IMR-90 (cell line): ENCODE measurements around the gene CROCC2. TPM values are rescaled to one million over a fixed set of nuclear protein-coding genes. Genes with fewer than 3 reads are reported as not detected.

Experiments
- ATAC-seq: fragments of 200-7000 bp; cut with Tn5 transposase; 2 replicates; pipeline ENCODE4 v1.9.1; 2020; ENCODE audit warnings: low read depth, mild to moderate bottlenecking, moderate library complexity
- BruUV-seq: library from RNA; stranded (reverse); fragments of 400-500 nt; replicated peaks from 2 replicates; lab custom pipeline; 2021; lab: Mats Ljungman, UMichigan
- CTCF ChIA-PET: fragments of 300-600 bp; formaldehyde crosslinking; extraction: SDS; loops from one replicate; lab custom pipeline; 2021; ENCODE audit warnings: antibody characterized with exemption; lab: Yijun Ruan, JAX
- POLR2A ChIA-PET: fragments of 300-600 bp; sonication (Branson Sonifier 250); formaldehyde crosslinking; loops from one replicate; lab custom pipeline; 2022; ENCODE audit warnings: antibody characterized with exemption; ENCODE audit not compliant: unreplicated experiment; lab: Charles Lee
- DNase-seq: peaks from one replicate; pipeline ENCODE4 v3.0.0; 2013
- H2AFZ ChIP-seq: replicated peaks from 2 replicates; pipeline ENCODE3; 2013; ENCODE audit warnings: low read length, mild to moderate bottlenecking; ENCODE audit not compliant: poor library complexity
- H2AK5ac ChIP-seq: 2 replicates; pipeline ENCODE4 v1.6.1; 2013; ENCODE audit warnings: low read depth, low read length, inconsistent platforms
- H2AK9ac ChIP-seq: replicated peaks from 2 replicates; pipeline ENCODE3; 2013; ENCODE audit warnings: mild to moderate bottlenecking, low read depth, low read length, moderate library complexity; ENCODE audit not compliant: poor library complexity
- H2BK120ac ChIP-seq: 2 replicates; pipeline ENCODE4 v1.6.1; 2013; ENCODE audit warnings: low read depth, low read length, inconsistent platforms
- H2BK15ac ChIP-seq: 3 replicates; pipeline ENCODE4 v1.6.1; 2013; ENCODE audit warnings: low read depth, low read length, inconsistent platforms
- H2BK20ac ChIP-seq: 2 replicates; pipeline ENCODE4 v1.6.1; 2013; ENCODE audit warnings: low read depth, mild to moderate bottlenecking, inconsistent platforms, low read length, moderate library complexity
- H2BK5ac ChIP-seq: 2 replicates; pipeline ENCODE4 v1.6.1; 2013; ENCODE audit warnings: mild to moderate bottlenecking, low read depth, low read length, inconsistent platforms; ENCODE audit not compliant: poor library complexity, severe bottlenecking
- H3K14ac ChIP-seq: replicated peaks from 2 replicates; pipeline ENCODE4 v1.6.1; 2013; ENCODE audit warnings: low read depth, low read length, inconsistent platforms
- H3K18ac ChIP-seq: 2 replicates; pipeline ENCODE4 v1.6.1; 2013; ENCODE audit warnings: low read depth, low read length, control low read depth
- H3K23ac ChIP-seq: 2 replicates; pipeline ENCODE4 v1.6.1; 2013; ENCODE audit warnings: low read depth, low read length, inconsistent platforms
- H3K27ac ChIP-seq: 2 replicates; pipeline ENCODE4 v1.5.1; 2013; ENCODE audit warnings: mild to moderate bottlenecking, control low read depth, low read length; ENCODE audit not compliant: insufficient read depth
- H3K27me3 ChIP-seq: 2 replicates; pipeline ENCODE4 v1.6.1; 2013; ENCODE audit warnings: low read length; ENCODE audit not compliant: control insufficient read depth, insufficient read depth
- H3K36me3 ChIP-seq: 2 replicates; pipeline ENCODE4 v1.6.1; 2013; ENCODE audit warnings: low read length, mixed read lengths; ENCODE audit not compliant: control insufficient read depth, insufficient read depth
- H3K4ac ChIP-seq: 2 replicates; pipeline ENCODE4 v1.6.1; 2013; ENCODE audit warnings: low read depth, low read length, inconsistent platforms
- H3K4me1 ChIP-seq: 2 replicates; pipeline ENCODE4 v1.6.1; 2013; ENCODE audit warnings: low read length, mixed read lengths; ENCODE audit not compliant: control insufficient read depth, insufficient read depth
- H3K4me2 ChIP-seq: 2 replicates; pipeline ENCODE4 v1.6.1; 2013; ENCODE audit warnings: low read depth, mild to moderate bottlenecking, control low read depth, low read length, moderate library complexity
- H3K4me3 ChIP-seq: 2 replicates; pipeline ENCODE4 v1.5.1; 2013; ENCODE audit warnings: low read depth, mild to moderate bottlenecking, control low read depth, low read length, moderate library complexity; ENCODE audit not compliant: insufficient read depth
- H3K56ac ChIP-seq: 2 replicates; pipeline ENCODE4 v1.6.1; 2013; ENCODE audit warnings: low read length, inconsistent platforms; ENCODE audit not compliant: insufficient read depth; ENCODE audit errors: extremely low read depth
- H3K79me1 ChIP-seq, 2 experiments: 2 replicates each; pipeline ENCODE4 v1.6.1; 2013; ENCODE audit warnings: low read length in 2 of 2, inconsistent platforms in 1 of 2, low read depth in 1 of 2
- H3K9ac ChIP-seq: 2 replicates; pipeline ENCODE4 v1.6.1; 2013; ENCODE audit warnings: low read depth, low read length, control low read depth
- H3K9me1 ChIP-seq: 2 replicates; pipeline ENCODE4 v1.6.1; 2013; ENCODE audit warnings: low read length, inconsistent platforms; ENCODE audit not compliant: insufficient read depth
- H3K9me3 ChIP-seq: 2 replicates; pipeline ENCODE4 v1.6.1; 2013; ENCODE audit warnings: low read length; ENCODE audit not compliant: control insufficient read depth, insufficient read depth
- H4K20me1 ChIP-seq: 2 replicates; pipeline ENCODE4 v1.6.1; 2013; ENCODE audit warnings: low read length, inconsistent platforms; ENCODE audit not compliant: insufficient read depth
- H4K5ac ChIP-seq: 2 replicates; pipeline ENCODE4 v1.6.1; 2013; ENCODE audit warnings: mild to moderate bottlenecking, low read depth, low read length, control low read depth
- H4K8ac ChIP-seq, 2 experiments: 2 replicates each; pipeline ENCODE4 v1.6.1; 2013; ENCODE audit warnings: low read depth in 2 of 2, low read length in 2 of 2, control low read depth in 1 of 2, inconsistent platforms in 1 of 2
- H4K91ac ChIP-seq: 2 replicates; pipeline ENCODE4 v1.6.1; 2013; ENCODE audit warnings: low read depth, low read length, inconsistent platforms; ENCODE audit not compliant: insufficient read depth
- BHLHE40 ChIP-seq: fragments of 150-350 bp; IDR thresholded peaks from 2 replicates; pipeline ENCODE4 v1.6.1; 2016; ENCODE audit warnings: mild to moderate bottlenecking, low read depth, low read length
- CHD1 ChIP-seq: IDR thresholded peaks from 2 replicates; pipeline ENCODE4 v1.6.1; 2012; ENCODE audit warnings: low read depth, low read length, improper control_type of control experiment
- FOS ChIP-seq: fragments of 150-350 bp; IDR thresholded peaks from 2 replicates; pipeline ENCODE4 v1.6.1; 2016; ENCODE audit warnings: low read depth, low read length
- MAZ ChIP-seq: IDR thresholded peaks from 2 replicates; pipeline ENCODE4 v1.6.1; 2012; ENCODE audit warnings: low read depth, mild to moderate bottlenecking, low read length, improper control_type of control experiment, moderate library complexity, borderline replicate concordance
- POLR2A ChIP-seq: IDR thresholded peaks from 2 replicates; pipeline ENCODE4 v1.6.1; 2012; ENCODE audit warnings: mild to moderate bottlenecking, low read depth, low read length
- RAD21 ChIP-seq: IDR thresholded peaks from 2 replicates; pipeline ENCODE4 v1.6.1; 2012; ENCODE audit warnings: low read length, improper control_type of control experiment
- RCOR1 ChIP-seq: IDR thresholded peaks from 2 replicates; pipeline ENCODE4 v1.6.1; 2012; ENCODE audit warnings: mild to moderate bottlenecking, low read length, improper control_type of control experiment; ENCODE audit not compliant: insufficient replicate concordance
- SMC3 ChIP-seq: fragments of 150-350 bp; IDR thresholded peaks from 2 replicates; pipeline ENCODE4 v1.6.1; 2016; ENCODE audit warnings: low read depth, mild to moderate bottlenecking, antibody characterized with exemption, low read length, moderate library complexity
- WGBS, 2 experiments: methylation state at CpG; one replicate each; pipeline versions ENCODE4 v1.1.5 to v1.1.7; 2013; ENCODE audit warnings: missing lambda C conversion rate in 2 of 2; ENCODE audit not compliant: insufficient read length in 1 of 2; ENCODE audit errors: extremely low coverage in 2 of 2; 5-methylcytosine and 5-hydroxymethylcytosine counted together
- dilution Hi-C: fragments of 300-500 bp; cut with HindIII; formaldehyde crosslinking; loops from one replicate; pipeline ENCODE4 v1.14.3; 2018; ENCODE audit warnings: low sequenced_read_pairs; ENCODE audit not compliant: unreplicated experiment
- in situ Hi-C: fragments of 300-500 bp; cut with MboI; formaldehyde crosslinking; loops from 3 replicates; pipeline ENCODE4 v1.14.3; 2019; ENCODE audit warnings: low sequenced_read_pairs, inconsistent platforms, mixed read lengths
- intact Hi-C: fragments of 100-400 bp; cut with micrococcal nuclease; formaldehyde crosslinking; loops from 2 replicates; pipeline ENCODE4 v1.10.0; 2022
- polyA plus RNA-seq, 3 experiments: library from polyadenylated mRNA; depleted of rRNA; stranded (reverse); fragments of >200 nt; gene quantifications; 2 replicates each; pipeline ENCODE4 v1.2.3, GENCODE V29; 2012; ENCODE audit warnings: low replicate concordance in 1 of 3
- total RNA-seq: library from RNA; depleted of rRNA; stranded (reverse); fragments of >200 nt; gene quantifications from 2 replicates; pipeline ENCODE4 v1.2.3, GENCODE V29; 2012
- TF ChIP-seq, protein P1 (sequence below): fragments of 150-350 bp; IDR thresholded peaks from 2 replicates; pipeline ENCODE4 v1.6.1; 2016; ENCODE audit warnings: low read depth, mild to moderate bottlenecking, low read length, moderate library complexity, borderline replicate concordance
- TF ChIP-seq, protein P2 (sequence below): conservative IDR thresholded peaks from 2 replicates; pipeline ENCODE4 v1.5.1; 2012; ENCODE audit warnings: mild to moderate bottlenecking, low read depth, low read length, improper control_type of control experiment
- TF ChIP-seq, protein P3 (sequence below): fragments of 150-350 bp; IDR thresholded peaks from 2 replicates; pipeline ENCODE4 v1.6.1; 2017; ENCODE audit warnings: mild to moderate bottlenecking, antibody characterized with exemption, low read length, low read depth

The CROCC2 gene
- total and polyA plus RNA-seq, 2 of the 4 experiments (the other 2 are of a cell fraction): not detected

DNA sequence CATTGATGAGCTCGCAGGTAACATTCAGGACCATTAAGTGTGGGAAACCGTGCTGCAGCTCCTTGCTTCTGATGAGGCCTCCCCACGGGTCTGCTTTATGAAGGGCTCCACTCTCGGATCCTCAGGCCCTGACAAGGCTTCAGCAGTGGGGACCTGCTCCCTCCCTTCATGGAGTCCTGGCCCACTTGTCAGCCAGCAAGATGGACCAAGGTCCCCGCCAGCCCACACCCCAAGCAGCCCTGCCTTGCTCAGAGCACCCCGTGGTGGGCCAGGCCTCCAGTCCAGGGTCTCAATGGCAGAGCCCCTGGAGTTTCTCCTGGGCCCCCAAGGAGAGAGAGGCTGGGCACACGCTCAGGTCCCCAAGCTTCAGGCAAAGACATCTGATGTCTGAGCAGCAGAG, 41.5 kb downstream of the CROCC2 start:
- Histone ChIP-seq H3K27ac (no peak overlapping the region), H3K56ac (no peak overlapping the region), H2BK5ac (no peak overlapping the region), H3K79me1 (no peaks in the 10 kb centered on the region), H3K9me3 (no peaks in the 10 kb centered on the region), H3K9me1 (no peaks in the 10 kb centered on the region), H3K4me3 (no peak overlapping the region), H3K4me1 (no peaks in the 10 kb centered on the region), H3K4ac (no peak overlapping the region), H3K9ac (no peak overlapping the region), H3K23ac (no peak overlapping the region), H4K91ac (no peak overlapping the region), H2AFZ (no peak overlapping the region), H3K14ac (no peak overlapping the region), H2AK9ac (no peak overlapping the region), H2BK120ac (no peak overlapping the region), H2AK5ac (no peak overlapping the region), H3K36me3 (no peaks in the 10 kb centered on the region), H2BK15ac (no peak overlapping the region), H3K27me3 (peaks cover 6% of the 10 kb centered on the region; the same call in 1 of the 2 replicates), H4K8ac (no peak overlapping the region), H4K20me1 (no peaks in the 10 kb centered on the region), H3K18ac (no peak overlapping the region), H4K5ac (no peak overlapping the region), H3K4me2 (no peak overlapping the region), H2BK20ac (no peak overlapping the region)
- no TSS peak for BruUV-seq
- POLR2A ChIA-PET: no interaction called here
- in situ Hi-C loops: no loop called here
- intact Hi-C loops: no loop called here
- dilution Hi-C loops: no loop called here
- DNase-seq (no peak), ATAC-seq (no peak)
- CTCF ChIA-PET: no interaction called here
- TF ChIP-seq POLR2A (no peak), FOS (no peak), MAZ (no peak), RCOR1 (no peak), CHD1 (no peak), RAD21 (no peak), BHLHE40 (no peak), SMC3 (no peak)
- TF ChIP-seq, protein P1, sequence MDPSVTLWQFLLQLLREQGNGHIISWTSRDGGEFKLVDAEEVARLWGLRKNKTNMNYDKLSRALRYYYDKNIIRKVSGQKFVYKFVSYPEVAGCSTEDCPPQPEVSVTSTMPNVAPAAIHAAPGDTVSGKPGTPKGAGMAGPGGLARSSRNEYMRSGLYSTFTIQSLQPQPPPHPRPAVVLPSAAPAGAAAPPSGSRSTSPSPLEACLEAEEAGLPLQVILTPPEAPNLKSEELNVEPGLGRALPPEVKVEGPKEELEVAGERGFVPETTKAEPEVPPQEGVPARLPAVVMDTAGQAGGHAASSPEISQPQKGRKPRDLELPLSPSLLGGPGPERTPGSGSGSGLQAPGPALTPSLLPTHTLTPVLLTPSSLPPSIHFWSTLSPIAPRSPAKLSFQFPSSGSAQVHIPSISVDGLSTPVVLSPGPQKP: no peak
- TF ChIP-seq, protein P2, sequence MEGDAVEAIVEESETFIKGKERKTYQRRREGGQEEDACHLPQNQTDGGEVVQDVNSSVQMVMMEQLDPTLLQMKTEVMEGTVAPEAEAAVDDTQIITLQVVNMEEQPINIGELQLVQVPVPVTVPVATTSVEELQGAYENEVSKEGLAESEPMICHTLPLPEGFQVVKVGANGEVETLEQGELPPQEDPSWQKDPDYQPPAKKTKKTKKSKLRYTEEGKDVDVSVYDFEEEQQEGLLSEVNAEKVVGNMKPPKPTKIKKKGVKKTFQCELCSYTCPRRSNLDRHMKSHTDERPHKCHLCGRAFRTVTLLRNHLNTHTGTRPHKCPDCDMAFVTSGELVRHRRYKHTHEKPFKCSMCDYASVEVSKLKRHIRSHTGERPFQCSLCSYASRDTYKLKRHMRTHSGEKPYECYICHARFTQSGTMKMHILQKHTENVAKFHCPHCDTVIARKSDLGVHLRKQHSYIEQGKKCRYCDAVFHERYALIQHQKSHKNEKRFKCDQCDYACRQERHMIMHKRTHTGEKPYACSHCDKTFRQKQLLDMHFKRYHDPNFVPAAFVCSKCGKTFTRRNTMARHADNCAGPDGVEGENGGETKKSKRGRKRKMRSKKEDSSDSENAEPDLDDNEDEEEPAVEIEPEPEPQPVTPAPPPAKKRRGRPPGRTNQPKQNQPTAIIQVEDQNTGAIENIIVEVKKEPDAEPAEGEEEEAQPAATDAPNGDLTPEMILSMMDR: no peak
- TF ChIP-seq, protein P3, sequence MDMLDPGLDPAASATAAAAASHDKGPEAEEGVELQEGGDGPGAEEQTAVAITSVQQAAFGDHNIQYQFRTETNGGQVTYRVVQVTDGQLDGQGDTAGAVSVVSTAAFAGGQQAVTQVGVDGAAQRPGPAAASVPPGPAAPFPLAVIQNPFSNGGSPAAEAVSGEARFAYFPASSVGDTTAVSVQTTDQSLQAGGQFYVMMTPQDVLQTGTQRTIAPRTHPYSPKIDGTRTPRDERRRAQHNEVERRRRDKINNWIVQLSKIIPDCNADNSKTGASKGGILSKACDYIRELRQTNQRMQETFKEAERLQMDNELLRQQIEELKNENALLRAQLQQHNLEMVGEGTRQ: no peak
- WGBS, 2 experiments: 72% methylated on average over 6 of the region's 7 CpGs; no CpG with 5 or more reads in 1 of the 2 experiments
